NT2/D1 (cell line): ENCODE data around the gene UBAC2.

Source experiments
- YY1 ChIP-seq: IDR thresholded peaks from 2 replicates; pipeline ENCODE4 v1.6.1; 2011; ENCODE audit not compliant: insufficient read length, insufficient read depth
- ZNF274 ChIP-seq: IDR thresholded peaks from 2 replicates; pipeline ENCODE4 v1.6.1; 2011; ENCODE audit warnings: mild to moderate bottlenecking, low read depth, low read length

DNA sequence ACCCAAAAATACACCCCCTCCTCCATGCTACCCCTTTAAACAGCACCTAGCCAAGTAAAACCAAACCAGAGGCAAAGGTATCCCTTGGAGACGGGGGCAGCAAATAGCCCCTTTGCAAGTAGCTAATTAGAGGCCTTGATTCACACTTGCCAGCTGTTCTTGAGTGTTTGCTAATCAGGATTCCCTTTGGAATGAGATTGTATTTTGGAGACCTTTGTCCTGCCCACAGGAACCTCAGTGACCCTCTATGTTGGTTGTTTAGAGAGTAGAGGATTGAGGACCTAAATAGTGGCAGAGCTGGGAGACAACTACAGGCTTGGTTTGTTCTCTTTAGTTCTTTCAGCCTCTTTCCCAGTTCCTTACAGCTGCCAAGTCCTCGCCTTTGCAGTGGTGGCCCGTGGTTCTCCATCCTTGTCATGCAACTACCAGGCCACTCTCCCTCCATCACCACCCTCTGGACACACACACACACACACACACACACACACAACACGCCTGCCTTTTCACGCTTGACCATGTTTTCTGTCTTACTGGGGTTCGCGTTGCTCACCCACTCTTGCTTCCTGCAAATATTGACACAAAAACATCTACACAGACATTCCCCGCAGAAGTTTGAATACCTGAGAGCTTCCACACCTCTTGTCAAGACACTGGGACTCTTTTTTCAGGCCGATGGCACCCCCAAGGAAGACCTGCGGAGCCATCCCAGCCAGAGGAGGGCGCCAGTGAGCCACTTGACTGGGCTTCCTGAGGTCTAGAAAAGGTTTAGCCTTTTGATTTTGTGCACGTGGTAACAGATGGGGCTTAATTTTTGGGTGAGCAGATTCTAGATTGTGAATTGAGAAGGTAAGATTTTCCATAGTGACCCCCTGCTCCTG lies 186.5 kb downstream of the UBAC2 start:
- TF ChIP-seq ZNF274 (no peak), YY1 (no peak)
